HG03520 (cell line): ENCODE measurements around the gene GADL1.

Experiments
- ATAC-seq: cut with Tn5 transposase; IDR thresholded peaks from one replicate; pipeline ENCODE4 v1.9.1; 2021; ENCODE audit warnings: mild to moderate bottlenecking, moderate library complexity; ENCODE audit not compliant: unreplicated experiment

Gene GADL1, protein sequence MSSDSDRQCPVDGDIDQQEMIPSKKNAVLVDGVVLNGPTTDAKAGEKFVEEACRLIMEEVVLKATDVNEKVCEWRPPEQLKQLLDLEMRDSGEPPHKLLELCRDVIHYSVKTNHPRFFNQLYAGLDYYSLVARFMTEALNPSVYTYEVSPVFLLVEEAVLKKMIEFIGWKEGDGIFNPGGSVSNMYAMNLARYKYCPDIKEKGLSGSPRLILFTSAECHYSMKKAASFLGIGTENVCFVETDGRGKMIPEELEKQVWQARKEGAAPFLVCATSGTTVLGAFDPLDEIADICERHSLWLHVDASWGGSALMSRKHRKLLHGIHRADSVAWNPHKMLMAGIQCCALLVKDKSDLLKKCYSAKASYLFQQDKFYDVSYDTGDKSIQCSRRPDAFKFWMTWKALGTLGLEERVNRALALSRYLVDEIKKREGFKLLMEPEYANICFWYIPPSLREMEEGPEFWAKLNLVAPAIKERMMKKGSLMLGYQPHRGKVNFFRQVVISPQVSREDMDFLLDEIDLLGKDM

DNA sequence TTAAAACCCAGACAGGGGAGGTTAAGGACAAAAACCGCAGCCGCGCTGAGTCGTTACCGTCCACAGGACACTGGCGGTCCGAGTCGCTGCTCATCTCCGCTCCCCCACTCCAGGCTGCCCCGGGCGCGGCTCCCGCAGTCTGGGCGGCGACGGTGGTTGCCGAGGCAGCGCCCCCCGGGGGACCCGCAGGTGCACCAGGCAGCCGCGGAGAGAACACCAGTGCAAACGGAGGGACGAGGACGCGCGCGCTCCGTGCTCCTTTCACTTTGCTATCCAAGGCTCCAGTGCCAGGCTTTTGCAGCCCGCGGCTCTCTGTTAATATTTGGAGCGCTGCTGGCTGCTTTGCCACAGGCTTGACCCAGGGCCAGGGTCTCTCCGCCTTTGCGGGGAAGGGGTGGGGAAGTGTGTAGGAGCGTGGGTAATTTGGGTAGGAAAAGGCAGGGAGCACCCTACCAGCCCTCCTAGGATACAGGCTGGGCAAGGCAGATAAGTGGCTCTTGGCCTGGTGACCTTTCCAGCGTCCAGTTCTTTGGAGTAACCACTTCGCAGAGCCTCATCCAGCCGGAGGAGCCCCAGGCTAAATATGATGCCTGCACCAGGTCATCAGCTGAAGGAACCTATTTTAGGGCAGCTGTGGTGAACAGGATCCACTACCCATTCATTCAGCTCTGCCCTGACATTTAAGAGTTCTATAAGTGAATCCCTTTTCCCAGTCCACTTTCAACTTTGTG is at the start of gene GADL1:
TSS of gene GADL1 (minus strand) at position 141 of the 731 bp plus-strand sequence. CDS start at position 94, 47 bp downstream.
- no peak for ATAC-seq

DNA sequence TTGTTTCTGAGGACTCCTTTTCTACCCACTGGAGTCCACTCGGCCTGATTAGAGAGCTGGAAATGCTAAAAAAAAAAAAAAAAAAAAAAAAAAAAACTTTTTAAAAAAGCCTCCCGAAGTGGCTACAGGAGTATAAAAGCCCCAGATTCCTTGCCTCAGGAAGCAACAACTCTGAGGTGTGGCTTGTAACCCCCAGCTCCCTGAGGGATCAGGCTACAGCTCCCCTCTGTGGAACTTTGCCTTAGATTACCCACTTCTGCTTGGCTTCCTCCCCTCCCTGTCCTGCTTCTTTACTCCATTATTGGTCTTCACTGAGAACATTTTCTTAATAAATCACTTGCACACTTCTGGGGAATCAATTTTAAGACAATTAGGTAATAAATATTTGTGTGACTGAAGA is 49.7 kb upstream of the GADL1 start:
- ATAC-seq, result no peak

DNA sequence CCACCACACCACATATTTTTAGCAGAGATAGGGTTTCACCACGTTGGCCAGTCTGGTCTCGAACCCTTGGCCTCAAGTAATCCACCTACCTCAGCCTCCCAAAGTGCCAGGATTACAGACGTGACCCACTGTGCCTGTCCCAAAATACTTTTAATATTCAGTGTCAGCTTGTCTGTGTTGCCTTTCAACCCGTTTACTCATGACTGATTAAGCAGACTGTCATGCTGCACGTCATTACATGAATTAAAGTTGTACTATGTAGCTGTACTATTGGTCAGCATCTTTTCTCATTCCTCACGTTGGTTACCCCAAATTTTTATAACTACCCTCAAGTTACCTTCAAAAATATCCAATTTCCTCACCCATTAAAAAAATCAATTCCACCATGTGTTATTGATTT is 48.7 kb upstream of the GADL1 start:
- ATAC-seq, result no peak

DNA sequence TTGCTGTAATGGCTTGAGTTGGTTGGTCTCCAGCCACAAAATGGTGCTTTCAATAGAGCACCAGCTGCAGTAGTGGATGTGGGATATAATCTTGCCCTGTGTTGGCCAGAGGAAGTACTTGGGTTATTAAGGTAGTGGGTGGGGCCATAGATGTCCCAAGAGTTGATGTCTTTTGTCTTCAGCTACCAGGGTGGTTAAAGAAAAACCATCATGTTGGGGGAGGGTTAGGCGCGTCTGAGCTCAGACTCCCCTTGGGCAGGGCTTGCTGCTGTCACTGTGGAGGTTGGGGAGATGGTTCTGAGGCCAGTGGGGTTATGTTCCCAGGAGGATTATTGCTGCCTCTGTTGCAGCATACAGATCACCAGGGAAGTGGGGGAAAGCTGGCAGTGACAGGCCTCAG is 46.9 kb upstream of the GADL1 start:
- ATAC-seq, result no peak

DNA sequence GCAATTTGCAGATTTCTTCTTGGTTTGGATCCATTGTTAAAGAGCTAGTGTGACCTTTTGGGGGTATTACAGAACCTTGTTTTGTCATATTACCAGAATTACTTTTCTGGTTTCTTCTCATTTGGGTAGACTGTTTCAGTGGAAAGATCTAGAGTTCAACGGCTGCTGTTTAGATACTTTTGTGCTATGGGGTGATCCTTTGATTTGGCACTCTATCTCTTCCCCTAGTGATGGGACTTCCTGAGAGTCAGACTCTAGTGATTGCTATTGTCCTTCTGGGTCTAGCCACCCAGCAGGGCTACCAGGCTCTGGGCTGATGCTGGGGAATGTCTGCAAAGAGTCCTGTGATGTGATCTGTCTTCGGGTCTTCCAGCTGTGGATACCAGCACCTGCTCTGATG is 46.3 kb upstream of the GADL1 start:
- ATAC-seq, result no peak

DNA sequence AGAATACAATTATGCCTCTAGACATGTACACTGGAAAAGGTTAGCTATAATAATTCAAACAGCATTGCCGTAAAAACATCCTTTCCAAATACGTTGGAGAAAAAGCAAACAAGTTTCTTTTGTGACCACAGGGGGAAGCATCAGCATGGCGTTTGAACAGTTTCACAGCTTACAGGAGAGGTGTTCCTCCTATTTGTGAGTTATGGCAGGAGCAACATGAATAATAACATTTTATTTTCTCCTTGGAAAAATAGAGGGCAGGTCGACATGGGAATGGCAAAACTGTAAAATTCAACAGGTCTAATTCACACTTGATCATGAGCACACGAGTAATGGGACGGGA is 39.7 kb upstream of the GADL1 start:
- no peak for ATAC-seq

DNA sequence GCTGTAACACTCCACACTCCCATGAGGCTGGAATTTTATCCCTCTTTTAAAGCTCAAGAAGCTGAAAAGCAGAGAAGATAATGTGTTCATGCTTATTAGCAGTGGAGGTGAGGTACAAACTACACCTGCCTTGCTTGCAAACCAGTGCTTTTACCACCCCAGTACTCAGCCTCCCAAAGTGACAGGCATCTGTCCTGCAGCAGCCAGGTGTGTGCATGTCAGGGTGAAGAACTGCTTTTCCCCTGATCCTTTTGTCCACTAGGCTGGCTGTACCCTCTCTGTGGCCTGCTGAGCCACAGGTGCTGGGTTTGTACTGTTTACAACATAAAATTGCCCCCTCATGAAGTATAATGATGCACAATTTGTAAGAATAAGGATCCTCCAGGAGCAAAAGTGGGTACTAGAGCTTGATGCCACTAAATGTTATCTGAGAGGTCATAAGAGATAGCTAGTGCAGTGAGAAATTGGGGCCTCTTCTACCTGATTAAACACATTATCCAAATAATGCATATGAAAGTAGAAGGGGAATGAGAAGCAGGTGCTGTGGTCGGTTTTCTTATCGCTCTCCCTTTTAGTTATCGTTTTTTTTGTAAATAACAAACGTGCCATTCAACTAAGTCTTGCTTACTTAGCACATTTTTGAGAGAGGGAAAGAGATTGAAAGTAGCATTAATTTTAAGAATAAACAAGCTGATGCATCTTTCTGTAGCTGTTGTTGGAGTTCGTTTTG is 39.2 kb upstream of the GADL1 start:
- ATAC-seq, result no peak

DNA sequence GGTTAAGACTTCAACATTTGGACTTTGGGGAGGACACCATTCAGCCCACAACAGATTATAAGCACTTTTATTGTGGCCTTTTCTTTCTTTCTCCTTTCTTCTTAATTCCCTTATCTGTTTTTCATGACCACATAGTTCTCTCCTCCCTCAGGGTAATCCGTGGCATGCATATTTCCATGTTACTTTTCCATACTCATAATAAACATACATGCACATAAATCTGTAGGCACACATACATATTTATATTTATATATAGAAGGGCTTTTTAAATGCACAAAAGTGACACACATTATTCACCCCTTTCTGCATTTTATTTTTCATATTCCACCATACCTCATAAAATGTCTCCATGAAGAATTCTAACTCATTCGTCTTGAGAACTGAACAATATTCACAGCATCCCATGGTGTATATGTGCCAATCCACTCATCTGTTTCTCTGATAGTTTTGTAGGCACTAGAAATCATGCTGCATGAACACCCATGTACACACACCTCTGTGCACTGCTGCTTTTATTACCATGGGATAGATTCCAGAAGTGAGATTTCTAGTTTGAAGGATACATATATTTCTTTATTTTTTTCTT is 38.1 kb upstream of the GADL1 start:
- ATAC-seq, result no peak

DNA sequence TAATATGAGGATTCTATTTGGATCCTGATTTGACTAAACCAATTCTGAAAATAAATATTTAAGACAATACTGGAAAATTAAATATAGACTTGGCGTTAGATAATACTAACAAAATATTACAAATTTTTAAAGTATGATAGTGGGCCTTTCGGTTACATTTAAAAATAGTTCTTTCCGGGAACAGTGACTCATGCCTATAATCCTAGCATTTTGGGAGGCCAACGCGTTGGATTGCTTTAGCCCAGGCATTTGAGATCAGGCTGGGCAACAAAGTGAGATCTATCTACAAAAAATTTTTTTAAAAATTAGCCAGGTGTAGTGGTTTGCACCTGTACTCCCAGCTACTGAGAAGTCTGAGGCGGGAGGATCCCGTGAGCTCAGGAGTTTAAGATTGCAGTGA is 30.3 kb upstream of the GADL1 start:
- no peak for ATAC-seq

DNA sequence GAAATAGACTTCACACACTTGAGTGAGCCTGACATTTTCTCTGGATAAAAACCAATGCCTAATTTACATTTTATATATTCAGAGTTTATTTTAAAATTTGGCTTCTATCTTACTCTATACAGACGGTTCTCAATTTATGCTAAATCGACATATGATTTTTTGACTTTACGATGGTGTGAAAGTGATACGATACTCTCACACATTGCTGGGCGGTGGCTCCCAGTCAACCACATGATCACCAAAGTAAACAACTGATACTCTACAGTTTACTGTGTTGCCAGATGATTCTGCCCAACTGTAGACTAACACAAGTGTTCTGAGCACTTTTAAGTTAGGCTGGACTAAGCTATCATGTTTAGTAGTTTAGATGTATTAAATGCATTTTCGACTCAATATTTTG is 25.1 kb upstream of the GADL1 start:
- no peak for ATAC-seq

DNA sequence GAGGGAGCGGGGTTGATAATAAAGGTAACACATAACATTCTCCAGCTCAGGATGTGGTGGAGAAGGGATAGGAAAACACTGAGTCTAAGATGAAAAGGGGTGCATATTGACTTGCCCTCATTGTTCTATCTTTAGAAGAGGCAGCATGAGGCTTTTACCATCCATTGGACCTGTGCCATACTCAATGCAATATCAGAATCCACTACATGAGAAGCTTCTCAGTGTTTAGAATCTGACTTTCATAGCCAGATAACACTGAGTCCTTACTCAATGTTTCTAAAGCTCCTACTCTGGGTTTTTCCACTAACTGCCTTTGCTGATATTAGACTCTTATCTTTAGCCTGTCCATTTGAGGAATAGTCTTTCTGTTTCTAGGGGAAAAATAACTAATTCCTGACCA is 24.3 kb upstream of the GADL1 start:
- no peak for ATAC-seq

DNA sequence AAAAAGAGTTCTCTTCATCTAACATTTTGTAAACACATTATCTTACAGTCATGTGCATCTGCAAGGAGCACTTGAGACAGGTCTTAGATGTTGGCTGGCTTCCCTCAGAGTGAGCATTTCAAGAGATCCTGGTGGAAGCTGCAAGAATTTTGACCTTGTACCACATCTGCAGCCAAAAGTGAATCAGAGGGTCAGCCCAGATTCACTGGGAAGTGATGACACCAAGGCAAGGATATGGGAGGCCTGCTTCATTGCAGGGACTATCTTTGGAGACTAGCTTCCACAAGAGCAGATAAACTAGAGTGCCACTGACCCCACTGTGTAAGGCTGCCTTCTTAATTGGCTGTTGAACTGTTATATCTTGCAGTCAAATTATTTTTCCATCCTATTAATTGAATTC is 21.3 kb upstream of the GADL1 start:
- no peak for ATAC-seq

DNA sequence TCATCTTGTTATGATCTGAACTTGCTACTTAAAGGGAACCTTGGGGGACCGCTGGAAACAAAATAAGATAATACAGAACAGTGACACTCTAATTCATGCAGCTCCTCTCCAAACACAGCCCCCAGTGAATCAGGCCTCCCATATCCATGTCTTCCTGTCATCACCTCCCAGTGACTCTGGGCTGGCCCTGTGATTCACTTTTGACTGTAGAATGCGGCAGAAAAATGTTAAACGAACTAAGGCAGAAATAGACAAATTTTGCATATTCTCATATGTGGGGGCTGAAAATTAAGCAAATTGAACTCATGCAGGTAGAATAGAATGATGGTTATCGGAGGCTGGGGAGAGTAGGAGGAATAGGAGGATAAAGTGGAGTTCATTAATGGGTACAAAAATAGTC is 20.2 kb upstream of the GADL1 start:
- no peak for ATAC-seq

DNA sequence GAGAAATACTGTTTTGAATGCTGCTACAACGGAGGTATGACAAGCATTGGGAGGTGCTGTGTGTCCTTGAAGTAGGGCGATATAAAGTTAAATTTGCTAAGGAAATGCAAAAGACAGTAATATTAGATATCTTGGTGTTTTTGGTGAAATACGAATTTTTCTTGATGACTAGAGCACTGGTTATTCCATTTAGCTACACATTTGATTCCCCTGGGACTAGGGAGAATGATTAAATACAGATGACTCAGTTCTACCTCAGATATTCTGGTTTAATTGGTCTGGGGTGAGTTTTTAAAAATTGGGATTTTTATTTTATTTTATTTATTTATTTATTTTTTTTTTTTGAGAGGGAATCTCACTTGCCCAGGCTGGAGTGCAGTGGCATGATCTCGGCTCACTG is 18.7 kb upstream of the GADL1 start:
- ATAC-seq, result no peak

DNA sequence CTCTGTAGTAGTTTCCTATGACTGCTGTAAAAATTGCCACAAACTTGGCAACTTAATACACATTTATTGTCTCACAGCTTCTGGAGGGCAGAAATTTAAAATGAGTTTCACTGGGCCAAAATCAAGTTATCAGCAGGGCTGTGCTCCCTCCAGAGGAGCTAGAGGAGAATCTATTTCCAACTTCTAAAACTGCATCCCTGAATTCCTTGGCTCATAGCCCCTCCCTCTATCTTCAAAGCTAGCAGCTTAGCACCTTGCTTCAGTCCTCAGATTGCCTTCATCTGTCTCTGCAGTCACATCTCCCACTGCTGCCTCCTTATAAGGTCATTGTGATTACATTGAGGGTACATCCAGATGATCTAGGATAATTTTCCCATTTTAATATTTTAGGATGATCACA is 17.8 kb upstream of the GADL1 start:
- ATAC-seq, result no peak

DNA sequence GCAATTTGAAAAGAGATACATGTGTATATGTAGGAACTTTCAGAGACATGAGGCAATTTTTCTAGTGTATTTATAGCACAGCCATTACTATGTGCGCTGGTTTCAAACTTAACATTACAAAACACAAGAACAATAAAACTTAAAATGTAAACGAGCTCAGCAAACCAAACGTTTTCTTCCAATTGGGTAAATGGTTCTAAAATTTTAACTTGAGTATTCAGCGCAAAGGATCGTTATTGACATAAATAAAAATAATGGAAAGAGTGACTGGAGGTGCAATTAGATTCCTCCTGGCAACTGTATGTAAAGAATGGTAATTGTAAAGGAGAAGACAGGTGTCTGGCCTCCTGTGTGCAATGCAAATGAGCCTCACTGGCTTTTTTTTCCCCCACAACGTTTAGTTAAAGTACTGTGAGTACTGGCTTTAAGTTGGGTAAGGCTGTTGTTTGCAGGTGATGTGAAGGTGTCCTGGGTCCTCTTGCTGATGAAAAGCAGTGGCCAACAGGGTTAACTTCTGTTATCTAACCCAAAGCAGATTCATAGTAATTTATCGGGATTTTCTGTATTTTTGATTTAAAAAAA is 14.1 kb upstream of the GADL1 start:
- no peak for ATAC-seq

DNA sequence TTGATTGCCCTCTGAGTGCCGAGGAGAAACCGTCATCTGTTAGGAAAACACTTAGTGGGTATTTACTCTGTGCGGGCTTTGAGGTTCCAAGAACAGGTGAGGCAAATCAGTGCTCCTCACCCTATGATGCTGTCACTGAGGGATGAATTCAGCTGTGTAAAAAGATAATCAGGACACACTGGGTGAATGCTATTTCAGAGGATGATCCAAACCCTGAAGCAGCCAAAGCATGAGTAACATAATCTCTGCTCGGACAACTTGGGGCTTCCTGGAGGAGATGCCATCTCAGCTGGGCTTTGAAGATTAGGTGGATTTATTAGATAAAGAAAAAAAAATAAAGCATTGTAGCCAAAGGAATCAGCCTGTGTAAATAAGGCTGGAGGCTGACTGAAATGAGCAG is 10.5 kb upstream of the GADL1 start:
- no peak for ATAC-seq

DNA sequence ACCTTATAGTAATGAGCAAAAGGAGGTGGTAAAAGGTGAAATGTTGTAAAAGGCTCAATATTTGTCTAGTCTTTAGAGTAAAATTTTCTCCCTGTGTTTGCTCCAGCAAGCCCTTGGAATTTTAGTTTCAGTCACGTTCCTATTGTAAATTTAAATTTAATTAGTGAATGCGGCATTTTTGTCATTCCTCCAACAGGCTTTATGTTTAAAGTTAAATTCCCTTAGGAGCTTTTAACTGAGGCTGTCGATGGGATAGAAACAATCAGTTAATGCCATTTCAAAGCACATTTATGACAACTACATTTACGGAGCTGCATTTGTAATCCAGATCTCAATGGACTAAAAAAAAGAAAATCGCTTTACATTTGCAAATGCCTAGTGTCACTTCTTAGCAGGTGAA is 868 bp upstream of the GADL1 start:
- ATAC-seq, result no peak

DNA sequence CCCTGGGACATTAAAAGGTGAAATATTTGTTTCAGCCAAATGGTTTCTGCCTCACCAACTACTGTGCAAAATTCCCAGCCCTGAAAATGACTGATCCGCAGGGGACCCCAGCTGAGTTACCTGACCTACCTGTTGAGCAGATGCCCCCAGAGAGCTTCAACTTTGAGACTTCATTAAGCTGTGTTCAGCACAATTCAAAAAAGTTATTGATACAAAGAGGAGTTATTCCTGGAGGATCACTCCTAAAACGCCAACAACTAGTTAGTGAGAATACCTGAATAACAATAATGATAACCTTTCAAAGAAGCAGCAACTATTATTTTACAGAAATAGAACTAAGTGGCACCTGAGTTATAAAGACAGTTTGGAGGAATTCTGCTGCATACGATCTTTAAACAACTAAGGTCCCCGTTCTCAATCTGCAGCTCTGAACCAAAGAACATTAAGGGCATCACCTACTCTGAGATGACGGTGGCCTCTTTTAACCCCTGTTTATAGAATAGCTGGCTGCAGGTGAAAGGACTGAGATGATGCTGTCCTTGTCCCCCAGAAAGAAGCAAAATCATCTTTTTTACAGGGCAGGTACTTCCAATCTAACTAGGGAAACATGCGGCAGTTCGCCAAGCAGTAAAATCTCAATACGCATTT is 659 bp downstream of the GADL1 start:
- ATAC-seq, result no peak

DNA sequence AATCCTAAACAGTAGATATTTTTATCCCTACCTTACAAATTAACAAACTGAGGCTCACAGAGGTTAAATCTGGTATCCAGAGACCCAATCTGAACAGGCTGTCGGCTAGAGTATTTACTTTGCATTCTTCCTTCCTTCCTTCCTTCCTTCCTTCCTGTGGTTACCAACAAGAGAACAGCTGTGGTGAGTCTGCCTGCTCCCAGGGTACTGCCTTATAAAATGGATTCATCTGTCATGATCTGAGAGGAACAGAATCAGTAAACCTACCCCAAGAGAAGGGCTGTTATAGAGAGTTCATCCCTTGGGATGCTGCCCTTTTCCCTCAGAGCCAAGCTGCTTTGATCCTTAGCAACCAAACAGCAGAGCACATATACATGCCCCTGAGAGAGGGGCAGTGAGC is 3.6 kb downstream of the GADL1 start:
- no peak for ATAC-seq
